Hematopoietic multipotent progenitor cell treated with erythropoietin and hydrocortisone succinate and interleukin-3 and kit ligand, for 17 days (in vitro differentiated cells): ENCODE measurements around the gene PHF1.
"Not testable (repeated sequence)": the region's sequence is repeated elsewhere in the genome, so short reads cannot be mapped to it uniquely, and the experiment has no call there.

Experiments
- DNase-seq: peaks from one replicate; pipeline ENCODE4 v3.0.0-alpha.2; 2015; ENCODE audit warnings: low spot score

Gene PHF1

GRCh38 chr6:33391922-33392594 lies 18.8 kb upstream of the PHF1 start:
- peak; percentile 26 for DNase-seq

- no peak for DNase-seq
These were observed 18.2 kb upstream of the PHF1 start for GRCh38 chr6:33392595-33392948.

GRCh38 chr6:33392979-33393378 lies 17.8 kb upstream of the PHF1 start:
- DNase-seq = no peak

- no peak for DNase-seq
These were observed 13.3 kb upstream of the PHF1 start for GRCh38 chr6:33397541-33397940.

- DNase-seq = not testable (repeated sequence)
These were observed 12.2 kb upstream of the PHF1 start for GRCh38 chr6:33398601-33399000.

- DNase-seq = not testable (repeated sequence)
These were observed 10.9 kb upstream of the PHF1 start for GRCh38 chr6:33399881-33400280.

GRCh38 chr6:33404884-33405283 lies 5.9 kb upstream of the PHF1 start:
- no peak for DNase-seq

- DNase-seq = no peak
These were observed 5.4 kb upstream of the PHF1 start for GRCh38 chr6:33405386-33405940.

GRCh38 chr6:33406126-33406525 lies 4.7 kb upstream of the PHF1 start:
- DNase-seq = no peak

GRCh38 chr6:33407132-33407718 lies 3.6 kb upstream of the PHF1 start:
- DNase-seq = no peak

- DNase-seq = peak; percentile 95
These were observed 634 bp upstream of the PHF1 start for GRCh38 chr6:33410050-33410710.

- DNase-seq = no peak
These were observed 805 bp downstream of the PHF1 start for GRCh38 chr6:33411632-33412005.

- DNase-seq = no peak
These were observed 1.6 kb downstream of the PHF1 start for GRCh38 chr6:33412140-33413009.

GRCh38 chr6:33413241-33414120 lies 2.7 kb downstream of the PHF1 start:
- no peak for DNase-seq

GRCh38 chr6:33414592-33415271 lies 3.9 kb downstream of the PHF1 start:
- no peak for DNase-seq

GRCh38 chr6:33415831-33416230 lies 5.0 kb downstream of the PHF1 start:
- no peak for DNase-seq

GRCh38 chr6:33416386-33417127 lies 5.7 kb downstream of the PHF1 start:
- DNase-seq = no peak

- peak; percentile 61 for DNase-seq
These were observed 6.5 kb downstream of the PHF1 start for GRCh38 chr6:33417128-33417902.
